ENCODE data around the gene PLD4.

PLD4 gene

GRCh38 chr14:104955396-104955770 lies 30.7 kb downstream of the PLD4 start:
- ChIA-PET CTCF (interaction anchor here (1.6 to 1.8 kb wide), 2 partner anchors 61 to 90 kb away, joined by 3 to 5 read pairs; no protein-coding TSS in a partner anchor), POLR2A (no interaction called here)
- DNase-seq (ENCODE audit: extremely low spot score), result no peak
- TF ChIP-seq CTCF (IDR thresholded peaks at IDR 0.05; ENCODE audit: control extremely low read depth, extremely low read depth, low read depth, missing control alignments), result no peak

- ChIA-PET POLR2A (no interaction called here), CTCF (no interaction called here)
- no peak for TF ChIP-seq CTCF (IDR thresholded peaks at IDR 0.05; ENCODE audit: control extremely low read depth, extremely low read depth, low read depth, missing control alignments)
- no peak for DNase-seq (ENCODE audit: extremely low spot score)
Measured at GRCh38 chr14:104956290-104956890, 31.7 kb downstream of the PLD4 start.

GRCh38 chr14:104957146-104958113 lies 32.8 kb downstream of the PLD4 start:
- ChIA-PET POLR2A (no interaction called here), CTCF (no interaction called here)
- no peak for DNase-seq (ENCODE audit: extremely low spot score)
- no peak for TF ChIP-seq CTCF (IDR thresholded peaks at IDR 0.05; ENCODE audit: control extremely low read depth, extremely low read depth, low read depth, missing control alignments)

GRCh38 chr14:104964546-104964945 lies 39.9 kb downstream of the PLD4 start:
- DNase-seq (ENCODE audit: extremely low spot score), result no peak
- ChIA-PET POLR2A (no interaction called here), CTCF (interaction anchor here (0.8 to 3.0 kb wide), 5 partner anchors 10 to 196 kb away, joined by 3 to 17 read pairs (median 4); no protein-coding TSS in a partner anchor)
- no peak for TF ChIP-seq CTCF (IDR thresholded peaks at IDR 0.05; ENCODE audit: control extremely low read depth, extremely low read depth, low read depth, missing control alignments)

GRCh38 chr14:104965561-104966231 lies 41.0 kb downstream of the PLD4 start:
- TF ChIP-seq CTCF (IDR thresholded peaks at IDR 0.05; ENCODE audit: control extremely low read depth, extremely low read depth, low read depth, missing control alignments), result no peak
- ChIA-PET POLR2A (no interaction called here), CTCF (interaction anchor here (1.2 to 3.0 kb wide), 2 partner anchors 9 to 69 kb away, joined by 3 to 17 read pairs; no protein-coding TSS in a partner anchor)
- DNase-seq (ENCODE audit: extremely low spot score), result no peak

GRCh38 chr14:104966261-104966865 lies 41.7 kb downstream of the PLD4 start:
- DNase-seq (ENCODE audit: extremely low spot score), result no peak
- CTCF ChIA-PET, result interaction anchor here (2.0 kb wide), 1 partner anchor 9 kb away, joined by 8 read pairs; no protein-coding TSS in a partner anchor
- TF ChIP-seq CTCF (IDR thresholded peaks at IDR 0.05; ENCODE audit: control extremely low read depth, extremely low read depth, low read depth, missing control alignments), result no peak
- POLR2A ChIA-PET, result no interaction called here
